PC-3 (cell line): ENCODE results near the gene TCF7L1. TPM values are rescaled to one million over a fixed set of nuclear protein-coding genes. Genes with fewer than 3 reads are reported as not detected.

ENCODE experiments used
- ATAC-seq: fragments of 200-7000 bp; cut with Tn5 transposase; 2 replicates; pipeline ENCODE4 v1.9.1; 2020; ENCODE audit warnings: mild to moderate bottlenecking, moderate library complexity
- BruUV-seq: library from RNA; stranded (reverse); fragments of 400-500 nt; replicated peaks from 2 replicates; lab custom pipeline; 2021; lab: Mats Ljungman, UMichigan
- CTCF ChIA-PET: fragments of 300-600 bp; sonication (Branson Sonifier 250); formaldehyde crosslinking; loops from one replicate; lab custom pipeline; 2022; ENCODE audit warnings: antibody characterized with exemption; lab: Charles Lee
- POLR2A ChIA-PET: fragments of 300-600 bp; sonication (Branson Sonifier 250); formaldehyde crosslinking; loops from one replicate; lab custom pipeline; 2022; ENCODE audit warnings: antibody characterized with exemption; ENCODE audit not compliant: unreplicated experiment; lab: Charles Lee
- DNase-seq: peaks from one replicate; pipeline ENCODE4 v3.0.0-alpha.2; 2015
- H2AFZ ChIP-seq: fragments of 300-600 bp; sonication (generic); 2 replicates; pipeline ENCODE4 v1.6.0; 2016; ENCODE audit warnings: antibody characterized with exemption, low read length
- H3F3A ChIP-seq: fragments of 300-600 bp; sonication (generic); one replicate; pipeline ENCODE4 v1.6.0; 2017; ENCODE audit warnings: antibody characterized with exemption, low read length, control low read depth, mild to moderate bottlenecking; ENCODE audit not compliant: unreplicated experiment
- H3K27ac ChIP-seq: fragments of 300-600 bp; sonication (generic); 2 replicates; pipeline ENCODE4 v1.5.1; 2016; ENCODE audit warnings: mild to moderate bottlenecking, low read length
- H3K27me3 ChIP-seq: fragments of 300-600 bp; sonication (generic); 2 replicates; pipeline ENCODE4 v1.6.1; 2016; ENCODE audit warnings: low read length, mixed read lengths
- H3K36me3 ChIP-seq: fragments of 300-600 bp; sonication (generic); 2 replicates; pipeline ENCODE4 v1.6.1; 2016; ENCODE audit warnings: low read depth, mixed run types, low read length, mixed read lengths
- H3K4me1 ChIP-seq: fragments of 300-600 bp; sonication (generic); 2 replicates; pipeline ENCODE4 v1.5.1; 2016; ENCODE audit warnings: low read length; ENCODE audit not compliant: insufficient read depth
- H3K4me2 ChIP-seq: fragments of 300-600 bp; sonication (generic); 2 replicates; pipeline ENCODE4 v1.6.0; 2016; ENCODE audit warnings: low read length
- H3K4me3 ChIP-seq: fragments of 300-600 bp; sonication (generic); 2 replicates; pipeline ENCODE4 v1.5.1; 2016; ENCODE audit warnings: mild to moderate bottlenecking, low read length, mixed read lengths
- H3K79me2 ChIP-seq: fragments of 300-600 bp; sonication (generic); 2 replicates; pipeline ENCODE4 v1.6.1; 2017; ENCODE audit warnings: low read length, mixed read lengths
- H3K9ac ChIP-seq: fragments of 300-600 bp; sonication (generic); 2 replicates; pipeline ENCODE4 v1.6.0; 2016; ENCODE audit warnings: mild to moderate bottlenecking, low read length
- H3K9me2 ChIP-seq: fragments of 300-600 bp; sonication (generic); replicated peaks from 2 replicates; pipeline ENCODE4 v1.6.1; 2016; ENCODE audit warnings: mixed run types, low read length, mixed read lengths
- H3K9me3 ChIP-seq: fragments of 300-600 bp; sonication (generic); 2 replicates; pipeline ENCODE4 v1.6.1; 2016; ENCODE audit warnings: low read length, mixed read lengths
- H4K20me1 ChIP-seq: fragments of 300-600 bp; sonication (generic); 2 replicates; pipeline ENCODE4 v1.6.1; 2016; ENCODE audit warnings: low read length, mixed read lengths
- EZH2 ChIP-seq: fragments of 300-600 bp; sonication (generic); IDR thresholded peaks from one replicate; pipeline ENCODE4 v1.6.1; 2017; ENCODE audit warnings: antibody characterized with exemption, mild to moderate bottlenecking, low read length; ENCODE audit not compliant: unreplicated experiment
- EZH2phosphoT487 ChIP-seq: fragments of 300-600 bp; sonication (generic); IDR thresholded peaks from 2 replicates; pipeline ENCODE4 v1.6.1; 2018; ENCODE audit warnings: mild to moderate bottlenecking, antibody characterized with exemption, low read length, borderline replicate concordance
- intact Hi-C: fragments of 100-400 bp; cut with micrococcal nuclease; formaldehyde crosslinking; loops from 2 replicates; pipeline ENCODE4 v1.9.0; 2023
- total RNA-seq: library from RNA; depleted of rRNA; stranded (reverse); fragments of >200 nt; gene quantifications from 2 replicates; pipeline ENCODE4 v1.2.3, GENCODE V29; 2014
- TF ChIP-seq, protein P1 (sequence below): fragments of 300-600 bp; sonication (generic); conservative IDR thresholded peaks from 2 replicates; pipeline ENCODE4 v1.5.1; 2017; ENCODE audit warnings: antibody characterized with exemption, low read depth, mild to moderate bottlenecking, low read length

Gene TCF7L1
- total RNA-seq, 1 experiment from 2014 or later = 1.8 TPM

DNA sequence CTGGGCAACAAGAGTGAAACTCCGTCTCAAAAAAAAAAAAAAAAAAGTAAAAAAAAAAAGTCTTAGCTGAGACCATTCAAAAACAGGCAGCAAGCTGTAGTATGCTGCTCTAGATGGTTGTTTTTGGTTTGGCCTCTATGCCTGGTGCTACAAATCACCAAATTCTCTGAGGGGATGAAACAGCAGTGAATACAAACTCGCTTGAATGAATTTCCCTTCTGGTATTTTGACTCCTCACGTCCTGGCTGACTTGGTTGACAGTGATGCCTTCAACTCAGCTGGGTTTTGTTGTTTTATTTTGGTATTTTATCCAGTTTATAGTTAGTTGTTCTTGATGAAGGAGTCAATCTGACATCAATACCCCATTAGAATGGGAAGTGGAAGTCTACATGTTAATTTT lies 3.3 kb upstream of the TCF7L1 start:
- Histone ChIP-seq H4K20me1 (no peaks in the 10 kb centered on the region), H3K9me2 (no peaks in the 10 kb centered on the region), H3K9me3 (no peaks in the 10 kb centered on the region), H3K4me2 (no peak overlapping the region), H3K36me3 (no peaks in the 10 kb centered on the region), H3K4me3 (no peak overlapping the region), H3K4me1 (peaks cover 3% of the 10 kb centered on the region; the same call in 1 of the 2 replicates), H3K79me2 (no peaks in the 10 kb centered on the region), H3K27ac (no peak overlapping the region), H3K9ac (no peak overlapping the region), H3F3A (no peaks in the 10 kb centered on the region), H3K27me3 (no peaks in the 10 kb centered on the region), H2AFZ (no peak overlapping the region)
- CTCF ChIA-PET = interaction anchor here (0.7 kb wide), 1 partner anchor 164 kb away, joined by 3 read pairs; no protein-coding TSS in a partner anchor
- DNase-seq = no peak
- no peak for ATAC-seq
- no peak for TF ChIP-seq EZH2
- TF ChIP-seq, protein P1, sequence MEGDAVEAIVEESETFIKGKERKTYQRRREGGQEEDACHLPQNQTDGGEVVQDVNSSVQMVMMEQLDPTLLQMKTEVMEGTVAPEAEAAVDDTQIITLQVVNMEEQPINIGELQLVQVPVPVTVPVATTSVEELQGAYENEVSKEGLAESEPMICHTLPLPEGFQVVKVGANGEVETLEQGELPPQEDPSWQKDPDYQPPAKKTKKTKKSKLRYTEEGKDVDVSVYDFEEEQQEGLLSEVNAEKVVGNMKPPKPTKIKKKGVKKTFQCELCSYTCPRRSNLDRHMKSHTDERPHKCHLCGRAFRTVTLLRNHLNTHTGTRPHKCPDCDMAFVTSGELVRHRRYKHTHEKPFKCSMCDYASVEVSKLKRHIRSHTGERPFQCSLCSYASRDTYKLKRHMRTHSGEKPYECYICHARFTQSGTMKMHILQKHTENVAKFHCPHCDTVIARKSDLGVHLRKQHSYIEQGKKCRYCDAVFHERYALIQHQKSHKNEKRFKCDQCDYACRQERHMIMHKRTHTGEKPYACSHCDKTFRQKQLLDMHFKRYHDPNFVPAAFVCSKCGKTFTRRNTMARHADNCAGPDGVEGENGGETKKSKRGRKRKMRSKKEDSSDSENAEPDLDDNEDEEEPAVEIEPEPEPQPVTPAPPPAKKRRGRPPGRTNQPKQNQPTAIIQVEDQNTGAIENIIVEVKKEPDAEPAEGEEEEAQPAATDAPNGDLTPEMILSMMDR = no peak
- TF ChIP-seq EZH2phosphoT487 = no peak
- POLR2A ChIA-PET = no interaction called here
- no TSS peak for BruUV-seq
- intact Hi-C loops = loop anchor here (5.0 kb wide), 1 partner anchor 47 kb away; no protein-coding TSS in a partner anchor

DNA sequence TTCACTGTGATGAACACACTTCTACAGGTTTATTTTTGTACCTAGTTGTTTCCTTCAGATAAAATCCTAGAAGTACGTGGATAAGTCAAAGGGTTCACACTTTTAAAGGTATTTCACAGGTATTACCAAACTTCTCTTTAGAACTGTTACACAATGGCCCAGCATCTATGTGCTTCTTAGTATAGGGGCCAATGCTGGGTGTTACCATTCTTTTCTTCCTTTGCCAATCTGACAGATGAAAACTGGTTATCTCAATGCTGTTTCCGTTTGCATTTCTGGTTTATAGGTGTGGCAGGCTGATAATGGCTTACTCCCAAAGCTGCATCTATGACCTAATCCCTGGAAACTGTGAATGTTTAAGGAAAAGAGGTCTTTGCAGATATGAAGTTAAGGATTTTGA lies 2.8 kb upstream of the TCF7L1 start:
- Histone ChIP-seq H3K27me3 (no peaks in the 10 kb centered on the region), H2AFZ (no peak overlapping the region), H3K4me2 (no peak overlapping the region), H3K4me3 (no peak overlapping the region), H3K27ac (no peak overlapping the region), H3K36me3 (no peaks in the 10 kb centered on the region), H4K20me1 (no peaks in the 10 kb centered on the region), H3K9ac (no peak overlapping the region), H3K9me2 (no peaks in the 10 kb centered on the region), H3K4me1 (peaks cover 3% of the 10 kb centered on the region; the same call in 1 of the 2 replicates), H3F3A (no peaks in the 10 kb centered on the region), H3K9me3 (no peaks in the 10 kb centered on the region), H3K79me2 (no peaks in the 10 kb centered on the region)
- BruUV-seq = no TSS peak
- ATAC-seq (no peak), DNase-seq (no peak)
- ChIA-PET CTCF (interaction anchor here (0.7 to 1.2 kb wide), 2 partner anchors 63 to 164 kb away, joined by 3 read pairs; no protein-coding TSS in a partner anchor), POLR2A (no interaction called here)
- intact Hi-C loops = loop anchor here (5.0 kb wide), 1 partner anchor 47 kb away; no protein-coding TSS in a partner anchor
- TF ChIP-seq EZH2 = no peak
- TF ChIP-seq, protein P1 = no peak
- TF ChIP-seq EZH2phosphoT487 = no peak

DNA sequence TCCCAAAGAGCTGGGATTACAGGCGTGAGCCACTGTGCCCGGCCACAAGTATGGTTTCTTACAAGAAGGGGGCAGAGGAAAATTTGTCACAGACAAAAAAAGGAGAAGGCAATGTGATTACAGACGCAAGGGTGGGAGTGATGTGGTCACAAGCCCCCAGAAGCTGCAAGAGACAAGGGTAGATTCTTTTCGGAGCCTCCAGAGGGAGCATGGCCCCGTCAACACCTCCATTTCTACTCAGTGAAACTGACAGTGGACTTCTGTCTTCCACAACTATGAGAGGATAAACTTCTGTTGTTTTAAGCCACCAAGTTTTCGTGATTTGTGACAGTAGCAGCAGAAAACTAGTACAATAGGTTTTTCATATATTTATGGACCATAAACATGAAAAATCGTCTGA lies 2.1 kb upstream of the TCF7L1 start:
- H3K9ac ChIP-seq = no peak overlapping the region
- no peaks in the 10 kb centered on the region for H3K79me2 ChIP-seq
- H3K27me3 ChIP-seq = no peaks in the 10 kb centered on the region
- H3K4me1 ChIP-seq = peaks cover 3% of the 10 kb centered on the region; the same call in 1 of the 2 replicates
- POLR2A ChIA-PET = no interaction called here
- no peak overlapping the region for H3K4me3 ChIP-seq
- TF ChIP-seq EZH2phosphoT487 = no peak
- TF ChIP-seq, protein P1 = peak; percentile 56
- intact Hi-C loops = loop anchor here (5.0 kb wide), 1 partner anchor 46 kb away; no protein-coding TSS in a partner anchor
- no peaks in the 10 kb centered on the region for H3K9me2 ChIP-seq
- H4K20me1 ChIP-seq = no peaks in the 10 kb centered on the region
- no peak overlapping the region for H2AFZ ChIP-seq
- no TSS peak for BruUV-seq
- no peaks in the 10 kb centered on the region for H3K36me3 ChIP-seq
- no peak overlapping the region for H3K27ac ChIP-seq
- H3K4me2 ChIP-seq = no peak overlapping the region
- DNase-seq = peak; percentile 21
- H3F3A ChIP-seq = no peaks in the 10 kb centered on the region
- no peaks in the 10 kb centered on the region for H3K9me3 ChIP-seq
- no peak for ATAC-seq
- CTCF ChIA-PET = interaction anchor here (1.2 kb wide), 1 partner anchor 64 kb away, joined by 3 read pairs; no protein-coding TSS in a partner anchor
